CD4-positive, alpha-beta T cell (primary cell): ENCODE results near the gene FEZ2. TPM values are rescaled to one million over a fixed set of nuclear protein-coding genes. Genes with fewer than 3 reads are reported as not detected.

Experiments used
- ATAC-seq: fragments of 200-7000 bp; cut with Tn5 transposase; one replicate; pipeline ENCODE4 v1.10.0; 2022; ENCODE audit warnings: mild to moderate bottlenecking; ENCODE audit not compliant: poor library complexity
- CTCF ChIA-PET: fragments of 350-600 bp; sonication (Branson Sonifier 250); formaldehyde crosslinking; loops from one replicate; lab custom pipeline; 2021; ENCODE audit warnings: antibody characterized with exemption, inconsistent platforms; lab: Charles Lee
- POLR2A ChIA-PET: fragments of 350-600 bp; sonication (Branson Sonifier 250); formaldehyde crosslinking; loops from one replicate; lab custom pipeline; 2021; ENCODE audit warnings: antibody characterized with exemption, inconsistent platforms; lab: Charles Lee
- DNase-seq, 14 experiments: peaks; one replicate each; pipeline ENCODE4 v3.0.0-alpha.2; 2013 to 2020; ENCODE audit warnings: mixed read lengths in 2 of 14
- H3K27ac ChIP-seq, 2 donors: one replicate each; pipeline versions ENCODE4 v1.5.1 to v1.7.0; 2013; ENCODE audit warnings: low read length in 2 of 2, low read depth in 1 of 2, mild to moderate bottlenecking in 1 of 2
- H3K27me3 ChIP-seq, 2 experiments: 1 replicate in 1 of 2; 2 replicates in 1 of 2; pipeline versions ENCODE4 v1.6.1 to v1.7.0; 2013; ENCODE audit warnings: low read length in 2 of 2, control low read depth in 1 of 2, mild to moderate bottlenecking in 1 of 2, moderate library complexity in 1 of 2; ENCODE audit not compliant: insufficient read depth in 2 of 2, control insufficient read depth in 1 of 2
- H3K36me3 ChIP-seq: one replicate; pipeline ENCODE4 v1.6.1; 2013; ENCODE audit warnings: low read length, control low read depth; ENCODE audit not compliant: insufficient read depth
- H3K4me1 ChIP-seq: one replicate; pipeline ENCODE4 v1.6.1; 2013; ENCODE audit warnings: low read length, control low read depth; ENCODE audit not compliant: insufficient read depth
- H3K4me3 ChIP-seq: one replicate; pipeline ENCODE4 v1.5.1; 2013; ENCODE audit warnings: mild to moderate bottlenecking, low read length, moderate library complexity
- H3K9me3 ChIP-seq, 2 experiments: 1 replicate in 1 of 2; 2 replicates in 1 of 2; pipeline versions ENCODE4 v1.6.1 to v1.7.0; 2013; ENCODE audit warnings: low read length in 2 of 2, mild to moderate bottlenecking in 2 of 2, control low read depth in 1 of 2, moderate library complexity in 1 of 2; ENCODE audit not compliant: control insufficient read depth in 1 of 2, insufficient read depth in 1 of 2
- H3K27ac Mint-ChIP-seq: one replicate; pipeline ENCODE4 v1.8.0; 2020; ENCODE audit warnings: mixed read lengths
- H3K27me3 Mint-ChIP-seq: one replicate; pipeline ENCODE4 v1.8.0; 2021; ENCODE audit warnings: mixed read lengths
- H3K36me3 Mint-ChIP-seq: one replicate; pipeline ENCODE4 v1.8.0; 2021; ENCODE audit warnings: low read depth, mixed read lengths
- H3K4me1 Mint-ChIP-seq: one replicate; pipeline ENCODE4 v1.8.0; 2021; ENCODE audit warnings: low read depth, mixed read lengths
- H3K4me3 Mint-ChIP-seq: one replicate; pipeline ENCODE4 v1.8.0; 2020; ENCODE audit warnings: mild to moderate bottlenecking, mixed read lengths
- H3K9me3 Mint-ChIP-seq: one replicate; pipeline ENCODE4 v1.8.0; 2020; ENCODE audit warnings: mixed read lengths
- CTCF ChIP-seq: fragments of 200-600 bp; IDR thresholded peaks from one replicate; pipeline ENCODE4 v1.8.0; 2022; ENCODE audit warnings: antibody characterized with exemption, mild to moderate bottlenecking
- intact Hi-C, 2 experiments: fragments of 100-400 bp; cut with DNase I in 1 of 2; cut with micrococcal nuclease in 1 of 2; formaldehyde crosslinking; loops; one replicate each; pipeline versions ENCODE4 v1.15.1 to v1.9.0; 2023 to 2025; cut with DNase I, micrococcal nuclease
- total RNA-seq, 174 experiments: library from RNA in 2 of 174; stranded (reverse) in 2 of 174; gene quantifications; one replicate each; pipeline ENCODE4 v1.2.3 and lab custom pipeline; 2021 to 2026

The FEZ2 gene
- total RNA-seq, 2 experiments from 2014 or later: 4.8 to 5.6 TPM

- Mint-ChIP-seq H3K36me3 (peaks cover 98% of the 10 kb centered on the region), H3K4me1 (no peaks in the 10 kb centered on the region), H3K9me3 (no peaks in the 10 kb centered on the region), H3K27ac (no peak overlapping the region), H3K27me3 (no peaks in the 10 kb centered on the region), H3K4me3 (no peak overlapping the region)
- no peak overlapping the region for H3K4me3 ChIP-seq
- DNase-seq (no peak), ATAC-seq (no peak)
- ChIA-PET POLR2A (no interaction called here), CTCF (no interaction called here)
- intact Hi-C loops: no loop called here
- no peaks in the 10 kb centered on the region for H3K4me1 ChIP-seq
- TF ChIP-seq CTCF: no peak
- H3K27ac ChIP-seq: no peak overlapping the region
- no peaks in the 10 kb centered on the region for H3K9me3 ChIP-seq
- H3K36me3 ChIP-seq: peaks cover 66% of the 10 kb centered on the region
- no peaks in the 10 kb centered on the region for H3K27me3 ChIP-seq
Measured at GRCh38 chr2:36579297-36579664, 18.7 kb downstream of the FEZ2 start.

GRCh38 chr2:36578343-36579296, 19.3 kb downstream of the FEZ2 start:
- intact Hi-C loops: no loop called here
- Mint-ChIP-seq H3K4me1 (no peaks in the 10 kb centered on the region), H3K36me3 (peaks cover 98% of the 10 kb centered on the region), H3K9me3 (no peaks in the 10 kb centered on the region), H3K27me3 (no peaks in the 10 kb centered on the region), H3K4me3 (no peak overlapping the region), H3K27ac (no peak overlapping the region)
- no peak for ATAC-seq
- POLR2A ChIA-PET: no interaction called here
- CTCF ChIA-PET: no interaction called here
- no peaks in the 10 kb centered on the region for H3K27me3 ChIP-seq
- no peak for TF ChIP-seq CTCF
- H3K27ac ChIP-seq: no peak overlapping the region
- no peaks in the 10 kb centered on the region for H3K9me3 ChIP-seq
- H3K4me3 ChIP-seq: no peak overlapping the region
- H3K4me1 ChIP-seq: no peaks in the 10 kb centered on the region
- peaks cover 66% of the 10 kb centered on the region for H3K36me3 ChIP-seq
- no peak for DNase-seq

- POLR2A ChIA-PET: no interaction called here
- TF ChIP-seq CTCF: no peak
- no peaks in the 10 kb centered on the region for H3K27me3 Mint-ChIP-seq
- no peak overlapping the region for H3K4me3 Mint-ChIP-seq
- no peaks in the 10 kb centered on the region for H3K9me3 Mint-ChIP-seq
- intact Hi-C loops: no loop called here
- Histone ChIP-seq H3K4me3 (no peak overlapping the region), H3K27ac (no peak overlapping the region), H3K9me3 (no peaks in the 10 kb centered on the region), H3K36me3 (peaks cover 58% of the 10 kb centered on the region), H3K27me3 (no peaks in the 10 kb centered on the region), H3K4me1 (no peaks in the 10 kb centered on the region)
- no peak overlapping the region for H3K27ac Mint-ChIP-seq
- H3K4me1 Mint-ChIP-seq: no peaks in the 10 kb centered on the region
- CTCF ChIA-PET: no interaction called here
- ATAC-seq (no peak), DNase-seq (no peak)
- peaks cover 98% of the 10 kb centered on the region for H3K36me3 Mint-ChIP-seq
Measured at GRCh38 chr2:36577884-36578283, 20.1 kb downstream of the FEZ2 start.
